ENCODE results near the gene MGME1.

- TF ChIP-seq, protein P1, sequence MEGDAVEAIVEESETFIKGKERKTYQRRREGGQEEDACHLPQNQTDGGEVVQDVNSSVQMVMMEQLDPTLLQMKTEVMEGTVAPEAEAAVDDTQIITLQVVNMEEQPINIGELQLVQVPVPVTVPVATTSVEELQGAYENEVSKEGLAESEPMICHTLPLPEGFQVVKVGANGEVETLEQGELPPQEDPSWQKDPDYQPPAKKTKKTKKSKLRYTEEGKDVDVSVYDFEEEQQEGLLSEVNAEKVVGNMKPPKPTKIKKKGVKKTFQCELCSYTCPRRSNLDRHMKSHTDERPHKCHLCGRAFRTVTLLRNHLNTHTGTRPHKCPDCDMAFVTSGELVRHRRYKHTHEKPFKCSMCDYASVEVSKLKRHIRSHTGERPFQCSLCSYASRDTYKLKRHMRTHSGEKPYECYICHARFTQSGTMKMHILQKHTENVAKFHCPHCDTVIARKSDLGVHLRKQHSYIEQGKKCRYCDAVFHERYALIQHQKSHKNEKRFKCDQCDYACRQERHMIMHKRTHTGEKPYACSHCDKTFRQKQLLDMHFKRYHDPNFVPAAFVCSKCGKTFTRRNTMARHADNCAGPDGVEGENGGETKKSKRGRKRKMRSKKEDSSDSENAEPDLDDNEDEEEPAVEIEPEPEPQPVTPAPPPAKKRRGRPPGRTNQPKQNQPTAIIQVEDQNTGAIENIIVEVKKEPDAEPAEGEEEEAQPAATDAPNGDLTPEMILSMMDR (conservative IDR thresholded peaks at IDR 0.05; ENCODE audit: low read length), result no peak
- TF ChIP-seq EZH2phosphoT487 (IDR thresholded peaks at IDR 0.05; ENCODE audit: borderline replicate concordance), result no peak
Observed at GRCh38 chr20:17941826-17942196, 27.0 kb upstream of the MGME1 start.

All from Loucy (cell line).